GM08714 (cell line): ENCODE results near the gene OR52B2.
"Not testable (repeated sequence)": the region's sequence is repeated elsewhere in the genome, so short reads cannot be mapped to it uniquely, and the experiment has no call there.

Experiments
- H3K4me3 ChIP-seq: fragments of 200-500 bp; sonication (Bioruptor generic); 2 replicates; pipeline ENCODE4 v1.5.1; 2014; ENCODE audit warnings: mild to moderate bottlenecking, low read length, inconsistent platforms
- ZNF274 ChIP-seq: IDR thresholded peaks from 2 replicates; pipeline ENCODE4 v1.6.1; 2012; ENCODE audit warnings: mild to moderate bottlenecking, low read depth, low read length

OR52B2 gene

DNA sequence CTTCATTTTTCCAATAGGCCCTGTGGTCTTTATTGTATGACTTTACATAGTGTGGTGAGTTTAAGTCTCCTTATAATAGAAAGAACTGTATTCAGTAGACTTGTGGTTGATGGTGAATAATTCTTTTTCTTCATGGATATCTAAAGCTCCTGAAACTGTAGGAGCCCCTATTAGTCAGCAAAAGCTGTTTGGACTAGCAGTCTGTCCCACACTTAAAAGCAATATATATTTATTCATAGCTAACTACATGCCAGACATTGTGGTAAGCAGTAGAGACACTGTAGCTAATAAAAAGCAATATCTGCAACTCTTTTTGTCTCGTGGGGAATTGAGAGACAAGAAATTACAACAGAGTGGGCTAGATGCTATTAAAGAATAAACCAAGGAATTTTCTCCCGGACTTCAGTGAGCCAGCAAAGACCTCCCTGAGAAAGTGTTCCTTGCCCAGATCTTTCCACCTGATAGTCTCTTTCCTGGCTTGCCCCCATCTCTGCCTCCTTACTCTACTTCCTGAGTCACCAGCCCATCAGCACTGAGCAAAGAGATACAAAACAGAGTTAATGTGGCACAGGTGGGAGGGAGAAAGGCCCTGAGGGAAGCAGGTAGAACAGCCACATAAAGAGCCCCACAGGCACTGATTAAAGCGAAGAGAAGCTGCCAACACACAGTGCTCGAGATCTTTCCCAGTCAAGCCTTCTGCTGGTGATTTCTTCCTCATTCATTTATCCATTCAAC lies 27.5 kb upstream of the OR52B2 start:
- no peak overlapping the region for H3K4me3 ChIP-seq
- no peak for TF ChIP-seq ZNF274

DNA sequence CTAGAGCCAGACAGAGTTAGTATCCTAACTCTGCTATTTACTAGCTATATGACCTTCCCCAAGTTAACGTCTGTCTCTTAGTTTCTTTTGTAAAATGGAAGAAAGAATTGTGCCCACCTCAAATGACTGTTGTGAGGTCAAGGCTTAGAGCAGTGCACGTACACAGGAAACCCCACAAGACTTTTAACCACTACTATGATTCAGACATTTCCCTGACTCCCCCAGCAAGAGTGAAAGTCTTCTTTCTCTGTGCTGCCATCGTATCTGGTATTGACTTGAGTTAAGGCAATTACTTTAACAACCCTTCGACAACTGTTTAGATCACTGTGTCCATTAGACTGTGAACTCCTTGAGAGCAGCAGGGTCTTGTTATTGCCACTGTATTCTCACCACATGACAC lies 26.3 kb upstream of the OR52B2 start:
- TF ChIP-seq ZNF274: no peak
- no peak overlapping the region for H3K4me3 ChIP-seq

DNA sequence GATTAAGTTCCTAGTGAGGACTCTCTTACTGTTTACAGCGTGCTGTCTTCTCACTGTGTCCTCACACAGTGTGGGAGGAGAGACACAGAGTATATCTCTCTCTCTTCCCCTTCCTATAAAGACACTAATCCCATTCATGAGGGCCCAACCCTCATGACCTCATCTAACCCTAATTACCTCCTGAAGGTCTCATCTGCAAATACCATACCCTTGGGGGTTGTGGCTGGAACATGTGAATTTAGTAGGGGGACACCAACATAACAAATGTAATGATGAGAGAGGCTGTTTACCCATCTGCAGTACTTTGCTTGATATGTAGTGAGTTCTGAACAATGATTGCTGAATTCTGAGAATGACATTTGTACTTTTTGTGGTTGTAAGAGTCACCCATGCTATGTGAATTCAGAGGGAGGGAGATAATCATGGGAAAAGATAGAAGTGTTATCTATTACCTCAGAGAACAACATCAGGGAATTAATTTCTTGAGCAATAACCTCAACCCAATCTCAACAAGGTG lies 24.0 kb upstream of the OR52B2 start:
- H3K4me3 ChIP-seq: no peak overlapping the region
- TF ChIP-seq ZNF274: no peak

DNA sequence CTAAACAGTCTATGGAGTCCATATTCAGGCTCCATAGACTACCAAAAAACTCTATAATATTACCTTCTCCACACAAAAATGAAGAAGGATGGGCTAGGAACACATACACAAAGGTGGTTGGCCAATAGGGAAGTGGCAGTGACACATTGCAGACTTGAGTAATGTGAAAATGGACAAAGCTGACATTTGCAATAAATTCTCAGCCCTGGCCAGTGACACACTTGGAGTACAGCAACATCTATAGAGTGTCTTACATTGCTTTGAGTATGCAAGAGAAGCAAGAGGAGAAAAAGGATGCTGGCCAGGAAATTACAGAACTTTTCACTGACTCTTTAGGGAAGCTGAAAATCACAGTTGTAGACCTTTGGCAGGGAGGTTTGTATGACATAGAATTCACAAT lies 21.6 kb upstream of the OR52B2 start:
- TF ChIP-seq ZNF274: no peak
- no peak overlapping the region for H3K4me3 ChIP-seq

DNA sequence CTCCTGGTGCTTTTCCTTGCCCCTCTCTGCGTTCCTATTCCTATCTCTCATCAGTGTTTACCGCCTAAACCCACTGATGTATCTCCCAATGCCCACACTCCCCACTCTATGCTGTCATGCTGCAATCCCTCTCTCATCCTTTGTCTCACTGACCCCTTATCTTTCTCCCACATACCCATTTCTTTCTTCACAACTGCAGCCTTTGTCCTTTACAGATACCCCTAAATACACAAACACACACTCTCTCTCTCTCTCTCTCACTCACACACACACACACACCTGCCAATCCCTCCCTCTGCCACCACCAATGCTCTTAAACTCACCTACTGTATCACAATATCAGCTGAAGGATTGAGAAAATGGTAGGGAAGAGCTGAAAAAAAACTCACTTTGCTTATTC lies 5.3 kb upstream of the OR52B2 start:
- no peak overlapping the region for H3K4me3 ChIP-seq
- TF ChIP-seq ZNF274: no peak

DNA sequence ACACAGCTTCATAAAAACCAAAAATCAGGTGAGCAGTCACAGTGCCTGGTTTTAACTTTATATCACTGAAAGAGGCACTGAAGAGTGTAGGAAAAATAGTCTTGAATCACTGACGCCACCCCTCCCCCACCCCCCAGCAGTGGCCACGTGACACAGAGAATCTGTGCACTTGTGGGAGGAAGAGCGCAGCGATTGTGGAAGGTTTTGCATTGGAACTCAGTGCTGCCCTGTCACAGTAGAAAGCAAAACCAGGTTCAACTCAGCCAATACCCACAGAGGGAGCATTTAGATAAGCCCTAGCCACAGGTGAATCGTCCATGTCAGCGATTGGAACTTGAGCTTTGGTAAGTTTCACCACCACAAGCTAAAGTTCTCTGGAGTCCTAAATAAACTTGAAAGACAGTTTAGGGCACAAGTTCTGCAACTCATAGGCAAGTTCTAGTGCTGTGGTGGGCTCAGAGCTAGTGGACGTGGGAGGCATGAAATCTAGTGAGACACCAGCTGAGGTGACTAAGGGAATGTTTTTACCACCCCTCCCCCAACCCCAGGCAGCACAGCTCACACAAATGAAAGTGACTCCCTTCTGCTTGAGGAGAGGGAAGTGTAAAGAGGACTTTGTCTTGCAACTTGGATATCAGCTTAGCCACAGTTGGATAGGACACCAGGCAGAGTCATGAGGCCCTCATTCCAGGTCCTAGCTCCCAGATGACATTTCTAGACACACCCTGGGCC lies 13.3 kb downstream of the OR52B2 start:
- no peak overlapping the region for H3K4me3 ChIP-seq
- no peak for TF ChIP-seq ZNF274

DNA sequence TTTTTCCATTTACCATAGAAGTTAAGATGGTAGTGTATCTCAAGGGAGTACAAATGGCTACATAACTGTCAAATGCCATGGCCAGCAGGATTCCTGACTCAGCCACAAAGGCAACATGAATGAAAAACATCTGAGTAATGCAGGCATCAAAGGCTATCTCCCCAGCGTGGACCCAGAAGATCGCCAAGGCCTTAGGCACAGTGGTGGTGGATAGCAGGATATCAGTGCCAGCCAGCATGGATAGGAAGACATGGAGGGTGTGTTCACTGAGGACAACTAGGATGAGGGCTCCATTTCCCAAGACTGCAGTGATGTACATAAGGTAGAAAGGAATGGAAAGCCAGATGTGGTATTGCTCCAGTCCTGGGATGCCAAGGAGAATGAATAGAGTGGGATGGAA lies 18.0 kb downstream of the OR52B2 start:
- no peak for TF ChIP-seq ZNF274

DNA sequence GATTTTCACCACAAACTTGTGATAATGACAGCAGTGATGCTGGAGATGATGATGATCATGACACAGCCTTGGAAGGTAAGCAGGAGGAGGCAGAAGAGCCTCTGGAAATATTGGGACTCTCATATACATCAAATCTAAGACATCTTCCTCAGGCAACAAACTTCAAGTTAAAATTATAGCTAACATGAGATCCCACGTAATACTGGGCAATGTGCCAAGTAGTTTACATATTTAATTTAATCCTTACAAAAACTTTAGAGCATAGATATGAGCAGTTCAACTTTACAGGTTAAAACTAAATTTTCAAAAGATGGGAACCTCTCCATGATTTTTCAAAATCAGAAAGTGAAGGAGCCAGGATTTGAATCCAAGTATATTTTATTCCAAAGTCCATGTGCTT lies 19.0 kb downstream of the OR52B2 start:
- H3K4me3 ChIP-seq: no peak overlapping the region
- no peak for TF ChIP-seq ZNF274

More for the DNA sequence above, 18.0 kb downstream of the OR52B2 start:
- no peak overlapping the region for H3K4me3 ChIP-seq

DNA sequence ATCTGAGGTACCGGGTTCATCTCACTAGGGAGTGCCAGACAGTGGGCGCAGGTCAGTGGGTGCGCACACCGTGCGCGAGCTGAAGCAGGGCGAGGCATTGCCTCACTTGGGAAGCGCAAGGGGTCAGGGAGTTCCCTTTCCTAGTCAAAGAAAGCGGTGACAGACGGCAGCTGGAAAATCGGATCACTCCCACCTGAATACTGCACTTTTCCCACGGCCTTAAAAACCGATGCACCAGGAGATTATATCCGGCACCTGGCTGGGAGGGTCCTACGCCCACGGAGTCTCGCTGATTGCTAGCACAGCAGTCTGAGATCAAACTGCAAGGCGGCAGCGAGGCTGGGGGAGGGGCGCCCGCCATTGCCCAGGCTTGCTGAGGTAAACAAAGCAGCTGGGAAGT lies 26.4 kb downstream of the OR52B2 start:
- H3K4me3 ChIP-seq: not testable (repeated sequence)

DNA sequence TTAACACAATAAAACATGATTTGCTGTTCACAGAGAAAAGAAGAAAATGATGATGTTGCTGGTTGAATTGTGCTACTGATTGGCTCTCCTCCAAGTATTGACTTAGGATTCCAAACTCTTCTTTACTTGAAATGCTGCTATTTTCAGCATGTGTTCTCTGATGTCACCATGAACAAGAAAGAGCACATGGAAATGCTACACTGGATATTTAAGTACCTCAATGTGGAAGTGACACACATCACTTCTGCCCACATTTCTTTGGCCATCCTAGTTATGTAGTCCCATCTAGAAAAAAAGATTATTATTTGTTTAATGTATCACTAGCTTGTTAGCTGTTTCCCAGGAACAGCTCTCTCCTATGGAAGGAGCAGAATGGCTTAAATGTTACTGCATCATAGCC lies 27.2 kb downstream of the OR52B2 start:
- no peak for TF ChIP-seq ZNF274
- no peak overlapping the region for H3K4me3 ChIP-seq

DNA sequence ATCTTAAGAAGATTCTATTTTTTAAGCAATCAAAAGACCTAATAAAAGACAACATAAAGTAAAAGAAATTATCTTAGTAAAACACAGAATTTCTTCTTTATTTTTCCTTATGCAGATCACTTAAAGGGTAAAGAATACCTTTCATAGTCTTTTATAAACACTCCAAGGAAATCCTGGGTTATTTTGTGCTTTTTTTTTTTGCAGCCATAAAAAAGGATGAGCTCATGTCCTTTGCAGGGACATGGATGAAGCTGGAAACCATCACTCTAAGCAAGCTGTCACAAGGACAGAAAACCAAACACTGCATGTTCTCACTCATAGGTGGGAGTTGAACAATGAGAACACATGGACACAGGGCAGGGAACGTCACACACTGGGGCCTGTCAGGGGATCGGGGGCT lies 34.2 kb downstream of the OR52B2 start:
- not testable (repeated sequence) for H3K4me3 ChIP-seq

DNA sequence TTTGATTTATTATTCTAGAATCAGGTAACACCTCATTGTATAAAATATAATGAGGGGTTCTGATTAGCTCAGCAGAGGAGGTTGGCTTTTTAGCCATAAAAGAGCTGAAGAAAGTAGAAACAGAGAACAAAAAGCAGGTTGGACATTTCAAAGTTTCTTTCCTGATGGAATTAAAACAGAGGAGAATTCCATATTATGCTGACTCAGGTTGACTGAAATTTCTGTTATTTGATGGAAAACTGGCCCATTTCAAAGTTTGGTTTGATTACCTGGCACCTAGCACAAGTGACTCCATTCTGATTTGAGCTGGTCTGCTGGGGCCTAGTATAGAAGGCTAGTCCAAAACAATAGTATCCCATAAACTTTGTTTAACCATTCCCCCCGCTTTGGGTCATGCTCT lies 37.7 kb downstream of the OR52B2 start:
- no peak for TF ChIP-seq ZNF274
- no peak overlapping the region for H3K4me3 ChIP-seq

DNA sequence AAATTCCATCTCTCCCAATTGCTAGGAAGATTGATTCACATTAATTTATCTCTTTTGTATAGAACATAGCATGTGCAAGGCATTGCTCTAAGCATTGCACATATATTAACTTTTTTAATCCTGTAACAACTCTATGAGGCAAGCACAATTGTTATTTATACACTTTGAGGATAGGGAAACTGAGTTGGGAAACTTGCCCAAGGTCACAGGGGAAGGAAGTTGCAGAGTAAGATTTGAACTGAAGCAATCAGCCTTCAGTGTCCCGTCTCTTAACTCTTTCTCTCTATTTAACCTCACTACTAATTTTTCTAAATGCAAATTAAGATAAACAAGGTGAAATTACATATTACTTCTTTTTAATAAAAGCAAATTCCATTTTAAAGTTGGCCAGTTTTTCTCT lies 40.5 kb downstream of the OR52B2 start:
- no peak overlapping the region for H3K4me3 ChIP-seq
- TF ChIP-seq ZNF274: no peak

DNA sequence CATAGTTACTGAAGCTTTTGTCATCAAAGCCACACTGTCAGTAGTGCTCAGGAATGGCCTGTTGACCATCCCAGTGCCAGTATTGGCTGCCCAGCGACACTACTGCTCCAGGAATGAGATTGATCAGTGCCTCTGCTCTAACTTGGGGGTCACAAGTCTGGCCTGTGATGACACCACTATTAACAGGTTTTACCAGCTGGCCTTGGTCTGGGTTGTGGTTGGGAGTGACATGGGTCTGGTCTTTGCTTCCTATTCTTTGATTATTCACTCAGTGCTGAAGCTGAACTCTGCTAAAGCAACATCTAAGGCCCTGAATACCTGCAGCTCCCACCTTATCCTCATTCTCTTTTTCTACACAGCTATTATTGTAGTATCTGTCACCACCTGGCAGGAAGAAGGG lies 41.1 kb downstream of the OR52B2 start:
- no peak for TF ChIP-seq ZNF274
- H3K4me3 ChIP-seq: no peak overlapping the region

DNA sequence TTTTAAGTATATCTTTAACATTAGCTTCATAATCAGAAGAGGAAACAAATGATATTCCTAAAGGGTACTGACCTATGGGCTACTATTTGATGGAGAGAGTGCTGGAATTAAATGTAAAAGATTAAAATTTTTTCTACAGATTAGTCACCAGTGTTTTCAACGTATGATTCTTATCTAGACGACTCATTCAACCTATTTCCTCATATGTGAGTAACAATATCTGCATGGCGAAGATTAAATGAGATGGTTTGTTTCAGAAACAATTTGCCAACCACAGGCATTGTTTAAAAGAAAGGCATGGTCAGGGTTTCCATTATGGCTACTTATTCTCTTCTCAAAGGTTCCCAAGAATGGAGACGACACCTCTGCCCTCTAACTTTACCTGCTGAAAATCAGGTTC lies 42.2 kb downstream of the OR52B2 start:
- no peak for TF ChIP-seq ZNF274

More for the DNA sequence above, 42.2 kb downstream of the OR52B2 start:
- no peak overlapping the region for H3K4me3 ChIP-seq
